HG02678 (cell line): Measurements from ENCODE around the gene CSRNP2.
A peak's percentile ranks its signal among the peaks of the same experiment; 100 is the strongest.
"Not testable (repeated sequence)": the region's sequence is repeated elsewhere in the genome, so short reads cannot be mapped to it uniquely, and the experiment has no call there.

Source experiments
- ATAC-seq: cut with Tn5 transposase; IDR thresholded peaks from one replicate; pipeline ENCODE4 v1.9.1; 2021; ENCODE audit warnings: mild to moderate bottlenecking, moderate library complexity; ENCODE audit not compliant: unreplicated experiment

The CSRNP2 gene

DNA sequence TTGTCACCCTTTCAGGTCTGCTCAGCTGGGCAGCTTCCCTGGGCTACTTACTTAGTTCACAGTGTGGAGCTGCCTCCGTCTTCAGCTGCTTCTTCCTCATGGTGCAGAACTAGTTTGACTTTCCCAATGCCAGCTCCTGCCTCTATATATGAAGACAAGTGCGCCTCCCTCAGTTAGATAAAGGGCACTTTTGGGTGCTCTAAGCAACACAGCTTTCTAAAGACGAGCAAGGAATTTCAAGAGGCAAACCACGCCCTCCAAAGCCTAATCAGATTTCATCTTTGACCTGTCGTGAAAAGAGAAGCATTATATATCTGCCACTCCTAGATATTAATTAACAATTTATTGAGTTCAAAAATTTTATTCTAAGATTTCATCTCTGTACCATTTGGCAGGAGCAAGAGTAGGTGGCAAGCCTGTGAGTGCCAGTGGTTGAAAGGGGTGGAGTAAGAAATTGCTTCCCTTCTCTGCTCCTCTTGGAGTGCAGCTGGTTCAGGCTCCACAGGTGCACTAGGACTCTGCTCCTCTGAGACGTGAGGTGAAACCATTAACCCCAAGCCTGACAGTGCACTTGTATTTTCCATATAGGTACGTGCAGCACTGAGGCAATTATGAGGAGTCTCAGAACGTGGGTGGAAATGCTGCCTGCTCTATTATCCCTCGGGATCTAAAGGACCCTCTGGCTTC is 55.1 kb downstream of the CSRNP2 start:
- no peak for ATAC-seq

- ATAC-seq, result no peak
These were observed 56.0 kb downstream of the CSRNP2 start for GRCh38 chr12:51027342-51027835.

DNA sequence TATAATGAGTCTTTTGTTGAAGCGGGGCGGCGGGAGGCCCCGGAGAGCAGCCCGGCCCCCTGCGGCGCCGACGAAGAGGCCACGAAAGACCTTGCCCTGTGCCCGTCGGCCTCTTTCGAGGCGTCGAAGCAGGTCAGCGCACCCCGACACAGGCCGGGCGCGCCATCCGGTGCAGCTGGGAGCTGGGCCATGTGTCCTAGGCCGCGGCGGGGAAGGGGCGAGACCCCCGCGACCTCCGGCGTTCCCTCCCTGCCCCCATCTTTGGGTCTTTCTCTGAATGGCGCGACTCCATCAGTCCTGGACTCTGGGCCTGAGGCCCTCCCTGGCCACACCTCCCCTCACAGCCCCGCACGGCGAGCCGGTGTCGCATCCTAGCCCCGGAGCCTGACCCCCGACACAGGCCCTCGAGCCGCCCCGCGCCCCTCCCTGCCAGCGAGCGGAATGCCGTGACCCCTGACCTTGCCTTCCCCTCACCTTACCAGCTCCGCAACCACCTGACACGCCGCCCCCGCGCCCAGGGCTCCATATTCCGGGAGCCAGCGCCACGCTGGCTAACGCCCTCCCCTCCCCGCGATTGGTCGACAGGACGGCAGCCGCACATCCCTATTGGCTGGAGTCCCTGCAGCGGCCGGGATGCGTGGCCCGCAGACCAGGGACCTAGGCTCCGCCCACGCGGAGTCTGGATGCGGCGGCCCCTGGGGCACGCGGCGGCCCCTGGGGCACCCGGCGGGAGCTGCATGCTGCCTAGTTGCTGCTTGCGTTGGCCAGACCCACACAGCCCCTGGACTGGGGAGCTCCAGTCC is 57.4 kb downstream of the CSRNP2 start, which contains the start of gene SLC11A2:
SLC11A2 (minus strand) TSS at position 549 of the 803 bp plus-strand sequence. CDS start 15,656 bp downstream, outside the sequence.
- peak; percentile 96 for ATAC-seq

DNA sequence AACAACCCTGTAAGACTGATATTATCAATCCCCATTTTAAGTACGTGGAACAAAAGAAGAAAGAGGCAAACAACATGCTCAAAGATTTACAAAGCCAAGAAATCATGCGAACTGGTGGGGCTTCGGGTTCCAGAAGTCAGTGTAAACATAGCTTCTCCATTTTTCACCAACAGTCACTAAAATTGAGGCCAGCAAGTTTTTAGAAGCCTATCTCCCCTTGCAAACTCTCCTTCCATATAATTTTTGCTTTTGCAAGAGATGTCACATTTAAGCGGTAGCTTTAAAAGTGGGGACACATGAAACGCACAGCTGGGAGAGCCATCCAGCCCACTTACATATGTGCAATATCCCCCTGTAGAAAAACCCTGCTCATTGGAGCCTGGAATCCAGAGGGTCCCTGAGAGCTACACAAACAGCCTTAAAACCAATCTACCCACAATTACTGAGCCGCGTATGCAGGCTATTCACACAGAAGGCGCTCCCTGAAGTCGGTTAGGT is 58.0 kb downstream of the CSRNP2 start:
- ATAC-seq, result no peak

DNA sequence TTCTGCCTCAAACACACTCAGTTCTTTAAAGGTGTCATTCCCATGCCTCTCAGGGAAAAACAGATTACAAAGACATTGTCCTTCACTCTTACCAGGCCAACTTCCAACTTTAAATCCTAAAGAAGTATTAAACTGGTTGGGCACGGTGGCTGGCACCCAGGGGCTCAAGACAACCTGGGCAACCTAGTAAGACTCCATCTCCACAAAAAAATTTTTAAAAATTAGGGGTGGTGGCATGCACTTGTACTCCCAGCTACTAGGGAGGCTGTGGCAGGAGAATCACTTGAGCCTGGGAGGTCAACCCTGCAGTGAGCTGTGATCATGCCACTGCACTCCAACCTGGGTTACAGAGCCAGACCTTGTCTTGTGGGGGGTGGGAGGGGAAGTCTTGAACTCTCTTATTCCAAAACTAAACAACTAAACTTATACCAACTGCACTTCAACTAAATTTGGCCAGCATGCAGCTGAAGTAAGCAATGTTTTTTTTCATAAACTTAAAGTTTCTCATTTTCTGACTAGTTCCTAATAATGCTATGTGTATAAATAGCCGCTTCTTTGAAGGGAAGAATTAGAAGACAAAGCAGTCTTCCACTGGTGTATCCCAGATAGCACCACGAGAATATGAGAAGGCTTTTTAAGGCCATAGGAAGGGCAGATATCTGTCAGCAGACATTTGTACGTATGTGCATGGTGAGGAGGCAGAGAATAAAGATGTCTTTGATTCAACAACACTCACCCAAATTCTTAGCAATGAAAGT is 59.6 kb downstream of the CSRNP2 start:
- ATAC-seq, result no peak

DNA sequence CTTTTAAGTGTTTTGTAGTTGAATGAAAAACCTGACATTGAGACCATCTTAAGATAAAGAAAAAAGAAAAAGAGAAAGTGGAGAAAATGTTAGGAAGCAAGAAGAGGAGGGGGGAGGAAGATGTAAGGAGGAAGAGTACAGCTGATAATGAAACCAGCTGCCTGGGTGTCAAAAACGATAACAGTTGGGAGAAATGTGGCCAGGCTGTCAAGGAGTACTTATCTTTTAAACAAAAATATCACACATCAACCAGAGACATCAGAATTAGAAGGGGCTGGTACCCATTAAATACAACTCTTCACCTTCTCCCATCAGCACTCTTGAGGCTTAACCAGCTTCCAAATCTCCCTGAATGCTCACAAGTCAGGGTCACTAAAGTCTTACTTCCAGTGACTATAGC is 61.7 kb downstream of the CSRNP2 start:
- no peak for ATAC-seq

- ATAC-seq, result no peak
These were observed 62.8 kb downstream of the CSRNP2 start for GRCh38 chr12:51020448-51021182.

- no peak for ATAC-seq
These were observed 63.5 kb downstream of the CSRNP2 start for GRCh38 chr12:51019927-51020326.

DNA sequence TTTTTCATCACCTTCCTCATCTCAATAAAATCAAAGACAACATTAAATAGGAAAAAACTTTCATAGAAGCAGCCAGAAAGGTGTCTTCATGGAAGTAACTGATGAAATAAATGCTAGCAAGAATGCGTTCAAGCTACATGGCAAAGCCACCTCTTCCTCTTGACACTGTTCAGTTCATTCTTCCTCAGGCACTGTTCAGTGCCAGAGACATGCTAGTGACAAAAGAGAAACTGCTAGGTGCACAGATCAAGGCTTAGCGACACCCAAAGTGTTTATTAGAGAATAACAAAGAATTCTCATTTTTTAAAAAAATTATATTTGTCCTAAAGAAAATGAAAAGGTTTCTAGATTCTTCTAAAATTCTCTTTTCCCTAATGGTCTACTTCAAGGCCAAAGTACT is 64.4 kb downstream of the CSRNP2 start:
- no peak for ATAC-seq

- ATAC-seq, result no peak
These were observed 65.9 kb downstream of the CSRNP2 start for GRCh38 chr12:51017452-51017851.

DNA sequence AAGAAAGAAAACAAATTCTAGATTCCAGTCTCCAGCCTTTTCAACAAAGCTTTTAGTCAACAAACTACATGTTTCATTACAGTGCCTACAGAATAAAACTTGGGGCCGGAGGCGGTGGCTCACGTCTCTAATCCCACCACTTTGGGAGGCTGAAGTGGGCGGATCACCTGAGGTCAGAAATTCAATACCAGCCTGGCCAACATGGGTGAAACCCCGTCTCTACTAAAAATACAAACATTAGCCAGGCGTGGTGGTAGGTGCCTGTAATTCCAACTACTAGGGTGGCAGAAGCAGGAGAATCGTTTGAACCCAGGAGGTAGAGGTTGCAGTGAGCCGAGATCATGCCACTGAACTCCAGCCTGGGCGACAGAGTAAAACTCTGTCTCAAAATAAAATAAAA is 68.9 kb downstream of the CSRNP2 start:
- ATAC-seq, result not testable (repeated sequence)

GRCh38 chr12:51013441-51013840 is 70.0 kb downstream of the CSRNP2 start:
- no peak for ATAC-seq

GRCh38 chr12:51012570-51013236 is 70.7 kb downstream of the CSRNP2 start:
- ATAC-seq, result no peak

GRCh38 chr12:51011955-51012354 is 71.4 kb downstream of the CSRNP2 start:
- no peak for ATAC-seq
